ENCODE data around the gene C1QTNF1.

Gene C1QTNF1

GRCh38 chr17:79090443-79091225, 66.7 kb downstream of the C1QTNF1 start:
- no peak for DNase-seq (ENCODE audit: low read depth in 2 of 2, low spot score in 1 of 2)

DNA sequence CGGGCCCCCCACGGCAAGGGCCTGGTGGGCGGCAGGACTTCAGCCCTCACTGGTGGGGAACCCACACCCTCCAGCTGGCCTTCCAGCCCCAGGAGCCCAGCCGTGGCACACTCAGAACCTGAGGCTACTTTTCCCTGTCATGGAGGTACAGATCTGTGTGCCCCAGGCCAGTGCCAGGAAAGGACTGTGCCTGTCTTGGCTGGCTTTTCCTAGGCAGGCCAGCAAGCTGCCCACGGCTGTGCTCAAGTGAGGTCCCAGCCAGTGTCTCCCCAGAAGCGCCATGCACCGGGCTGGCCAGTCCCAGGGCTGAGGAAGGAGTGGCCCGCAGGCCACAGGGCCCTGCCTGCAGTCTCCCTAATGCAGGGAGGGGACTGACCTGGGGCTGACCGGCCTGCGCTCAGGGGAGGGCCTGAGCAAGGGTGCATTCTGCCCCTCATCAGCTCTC, 67.3 kb downstream of the C1QTNF1 start:
- DNase-seq (ENCODE audit: low read depth in 2 of 2, low spot score in 1 of 2) = no peak

GRCh38 chr17:79092567-79092966, 68.6 kb downstream of the C1QTNF1 start:
- DNase-seq (ENCODE audit: low read depth in 2 of 2, low spot score in 1 of 2) = no peak

GRCh38 chr17:79093270-79093669, 69.3 kb downstream of the C1QTNF1 start:
- DNase-seq (ENCODE audit: low read depth in 2 of 2, low spot score in 1 of 2) = no peak

DNA sequence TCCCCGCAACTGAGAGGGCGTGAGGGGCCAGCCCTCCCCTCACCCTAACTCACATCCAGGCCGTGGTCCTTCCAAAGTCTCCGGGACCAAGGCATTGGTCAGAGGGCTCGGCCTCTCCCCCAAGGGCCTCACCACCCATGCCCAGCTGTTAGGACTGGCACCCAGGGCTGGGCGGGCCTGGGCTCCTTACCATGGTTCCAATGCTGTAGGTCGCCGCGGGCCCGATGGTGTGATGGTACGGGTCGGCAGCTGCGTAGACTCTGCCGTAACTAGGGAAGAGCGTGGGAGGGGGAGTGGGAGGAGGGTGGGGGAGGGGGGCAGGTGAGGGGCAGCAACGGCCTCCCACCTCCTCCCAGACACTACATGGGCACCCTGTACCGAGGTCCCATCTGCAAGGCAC, 70.3 kb downstream of the C1QTNF1 start:
- DNase-seq (ENCODE audit: low read depth in 2 of 2, low spot score in 1 of 2) = no peak

DNA sequence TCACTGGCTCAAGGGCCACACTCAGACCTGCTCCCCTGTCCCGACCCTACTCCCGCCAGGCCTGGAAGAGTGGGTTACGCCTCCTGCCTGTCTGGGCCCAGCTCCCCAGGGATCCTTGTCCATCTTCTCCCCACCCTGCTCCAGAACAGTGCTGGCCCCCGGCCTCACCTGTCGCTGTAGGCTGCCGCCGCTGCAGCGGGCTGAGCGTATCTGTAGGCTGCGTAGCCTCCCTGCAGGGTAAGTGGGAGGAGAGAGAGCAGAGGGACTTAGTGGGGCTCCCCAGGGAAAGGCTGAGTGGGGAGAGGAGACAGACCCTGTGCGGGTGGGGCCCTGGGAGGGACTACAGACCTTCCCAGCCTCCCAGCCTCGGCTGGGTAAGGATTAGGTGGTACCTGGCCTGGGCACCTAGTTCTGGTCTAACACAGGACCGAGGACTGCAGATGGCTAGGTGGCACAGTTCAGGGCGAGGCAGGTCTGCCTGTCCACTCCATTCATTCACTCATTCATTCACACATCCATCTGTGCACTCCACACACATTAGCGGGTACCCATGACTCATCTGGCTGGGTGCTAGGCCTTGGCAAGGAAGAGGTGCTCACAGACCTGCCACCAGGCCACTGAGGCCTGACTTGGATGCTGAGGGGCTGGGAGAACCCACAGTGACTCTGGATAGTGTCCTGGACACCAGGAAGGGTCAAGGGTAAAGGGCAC, 71.5 kb downstream of the C1QTNF1 start:
- DNase-seq (ENCODE audit: low read depth in 2 of 2, low spot score in 1 of 2) = no peak

DNA sequence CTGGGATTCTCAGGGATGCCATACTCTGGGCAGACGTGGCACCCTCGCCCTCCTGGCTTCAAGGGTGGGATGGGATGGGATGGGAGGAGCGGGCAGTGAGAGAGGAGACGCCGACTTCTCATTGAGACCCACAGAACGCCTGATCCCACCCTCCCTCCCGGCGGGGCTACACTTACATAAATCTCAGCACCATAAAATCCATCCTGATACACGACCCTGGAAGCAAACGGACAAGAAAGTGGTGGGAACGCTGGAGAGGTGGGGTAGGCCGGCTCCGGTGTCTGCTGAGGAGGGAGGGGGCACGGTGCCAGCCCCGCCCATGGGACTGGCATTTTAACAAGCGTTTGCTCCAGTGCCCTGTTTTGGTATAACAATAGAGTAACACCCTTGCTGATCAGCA, 72.5 kb downstream of the C1QTNF1 start:
- DNase-seq (ENCODE audit: low read depth in 2 of 2, low spot score in 1 of 2) = no peak

GRCh38 chr17:79097226-79098055, 73.5 kb downstream of the C1QTNF1 start:
- DNase-seq (ENCODE audit: low read depth in 2 of 2, low spot score in 1 of 2) = no peak

- no peak for DNase-seq (ENCODE audit: low read depth in 2 of 2, low spot score in 1 of 2)
Observed at GRCh38 chr17:79098282-79098867, 74.4 kb downstream of the C1QTNF1 start.
